Peyer's patch (tissue), 4 donors: Measurements from ENCODE around the gene CD27. TPM values are rescaled to one million over a fixed set of nuclear protein-coding genes. Genes with fewer than 3 reads are reported as not detected.
A peak's percentile ranks its signal among the peaks of the same experiment; 100 is the strongest.

Source experiments
- DNase-seq, 3 donors: peaks; one replicate each; pipeline ENCODE4 v3.0.0-alpha.2; 2017 to 2019
- H3K27ac ChIP-seq, 4 donors: fragments of 200-600 bp; sonication (generic); one replicate each; pipeline ENCODE4 v1.5.1; 2016 to 2019
- H3K27me3 ChIP-seq, 2 donors: fragments of 200-600 bp; sonication (generic); one replicate each; pipeline ENCODE4 v1.5.1; 2019
- H3K36me3 ChIP-seq, 3 donors: fragments of 200-600 bp; sonication (generic); one replicate each; pipeline ENCODE4 v1.5.1; 2016 to 2019
- H3K4me1 ChIP-seq, 4 donors: fragments of 200-600 bp; sonication (generic); one replicate each; pipeline ENCODE4 v1.5.1; 2016 to 2019
- H3K4me3 ChIP-seq, 4 donors: fragments of 200-600 bp; sonication (generic); 1 replicate in 3 of 4; 2 replicates in 1 of 4; pipeline ENCODE4 v1.5.1; 2016 to 2019; ENCODE audit warnings: mild to moderate bottlenecking in 1 of 4
- H3K9me3 ChIP-seq, 4 donors: fragments of 200-600 bp; sonication (generic); one replicate each; pipeline ENCODE4 v1.5.1; 2016 to 2019; ENCODE audit warnings: mild to moderate bottlenecking in 1 of 4
- POLR2A ChIP-seq, 2 donors: fragments of 450-650 bp; IDR thresholded peaks; one replicate each; pipeline ENCODE4 v1.5.1; 2017; ENCODE audit warnings: antibody characterized with exemption in 2 of 2, mild to moderate bottlenecking in 2 of 2, moderate library complexity in 2 of 2
- total RNA-seq, 4 donors: library from RNA; depleted of rRNA; stranded (reverse); fragments of >200 nt; gene quantifications; one replicate each; pipeline ENCODE4 v1.1.0, GENCODE V29; 2016
- TF ChIP-seq, protein P1 (sequence below), 6 experiments: fragments of 450-650 bp in 4 of 6; fragments of 200-600 bp in 2 of 6; sonication (generic) in 1 of 6; IDR thresholded peaks; one replicate each; pipeline ENCODE4 v1.5.1; 2017 to 2019; ENCODE audit warnings: antibody characterized with exemption in 6 of 6, mild to moderate bottlenecking in 3 of 6, moderate library complexity in 1 of 6

The CD27 gene
- total RNA-seq, 4 donors from 2014 or later, result 1.0 to 20.6 (median 2.3) TPM

DNA sequence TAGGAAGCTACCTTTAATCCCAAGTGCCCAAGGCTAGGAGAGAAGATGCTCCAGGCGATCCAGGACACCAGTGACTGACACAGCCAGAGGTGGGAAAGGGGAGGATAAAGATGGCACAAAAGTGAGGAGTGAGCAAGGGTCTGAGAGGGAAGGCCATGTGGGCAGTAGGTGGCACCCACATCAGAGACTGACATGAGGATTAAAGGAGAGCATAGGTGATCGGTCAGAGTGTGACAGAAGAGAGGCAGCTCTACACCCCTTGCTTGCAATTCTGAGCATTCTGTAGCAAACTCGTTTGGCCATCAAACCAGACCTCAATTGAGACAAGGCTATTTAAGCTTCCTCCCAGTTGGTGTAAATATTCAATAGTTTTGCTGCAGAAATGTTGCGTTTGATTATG lies 724 bp upstream of the CD27 start:
- no peak for TF ChIP-seq POLR2A (IDR thresholded peaks at IDR 0.05)
- TF ChIP-seq, protein P1, sequence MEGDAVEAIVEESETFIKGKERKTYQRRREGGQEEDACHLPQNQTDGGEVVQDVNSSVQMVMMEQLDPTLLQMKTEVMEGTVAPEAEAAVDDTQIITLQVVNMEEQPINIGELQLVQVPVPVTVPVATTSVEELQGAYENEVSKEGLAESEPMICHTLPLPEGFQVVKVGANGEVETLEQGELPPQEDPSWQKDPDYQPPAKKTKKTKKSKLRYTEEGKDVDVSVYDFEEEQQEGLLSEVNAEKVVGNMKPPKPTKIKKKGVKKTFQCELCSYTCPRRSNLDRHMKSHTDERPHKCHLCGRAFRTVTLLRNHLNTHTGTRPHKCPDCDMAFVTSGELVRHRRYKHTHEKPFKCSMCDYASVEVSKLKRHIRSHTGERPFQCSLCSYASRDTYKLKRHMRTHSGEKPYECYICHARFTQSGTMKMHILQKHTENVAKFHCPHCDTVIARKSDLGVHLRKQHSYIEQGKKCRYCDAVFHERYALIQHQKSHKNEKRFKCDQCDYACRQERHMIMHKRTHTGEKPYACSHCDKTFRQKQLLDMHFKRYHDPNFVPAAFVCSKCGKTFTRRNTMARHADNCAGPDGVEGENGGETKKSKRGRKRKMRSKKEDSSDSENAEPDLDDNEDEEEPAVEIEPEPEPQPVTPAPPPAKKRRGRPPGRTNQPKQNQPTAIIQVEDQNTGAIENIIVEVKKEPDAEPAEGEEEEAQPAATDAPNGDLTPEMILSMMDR (IDR thresholded peaks at IDR 0.05), result no peak
- peak in 1 of 3 donors; percentile 28 for DNase-seq
- Histone ChIP-seq H3K27me3 (no peaks in the 10 kb centered on the region), H3K27ac (peak overlapping the region in 3 of 4 donors; percentile 10 to 92 (median 69)), H3K4me1 (peaks cover 0 to 2% (median 0%) of the 10 kb centered on the region in 4 donors), H3K4me3 (peak overlapping the region in 1 of 4 donors; percentile 47), H3K36me3 (peaks cover 0 to 26% (median 0%) of the 10 kb centered on the region in 3 donors), H3K9me3 (no peaks in the 10 kb centered on the region)

DNA sequence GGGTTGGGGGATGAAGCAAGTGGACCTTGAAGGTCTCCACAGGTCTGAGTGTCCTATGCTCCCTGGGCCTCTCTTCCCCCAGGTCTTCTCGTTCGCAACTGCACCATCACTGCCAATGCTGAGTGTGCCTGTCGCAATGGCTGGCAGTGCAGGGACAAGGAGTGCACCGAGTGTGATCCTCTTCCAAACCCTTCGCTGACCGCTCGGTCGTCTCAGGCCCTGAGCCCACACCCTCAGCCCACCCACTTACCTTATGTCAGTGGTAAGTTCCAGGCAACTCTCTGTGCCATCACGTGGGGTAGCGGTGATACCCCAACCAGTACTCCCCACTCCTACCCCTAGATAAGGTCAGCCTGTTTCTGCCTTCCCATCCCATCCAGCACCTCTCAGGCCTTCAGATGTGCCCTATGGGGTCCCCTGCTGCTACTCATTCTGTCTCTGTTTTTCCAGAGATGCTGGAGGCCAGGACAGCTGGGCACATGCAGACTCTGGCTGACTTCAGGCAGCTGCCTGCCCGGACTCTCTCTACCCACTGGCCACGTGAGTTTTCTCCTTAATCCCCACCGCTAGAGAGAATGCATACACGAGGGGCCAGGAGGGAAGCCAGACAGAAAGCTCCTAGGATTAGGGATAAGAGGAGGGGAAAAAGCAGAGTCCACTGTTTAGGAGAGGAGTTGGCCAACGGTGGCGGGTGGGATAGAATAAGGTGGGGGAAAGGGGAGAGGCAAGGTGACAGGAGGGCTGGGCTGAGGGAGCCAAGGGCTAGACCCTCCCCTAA lies 5.5 kb downstream of the CD27 start:
- Histone ChIP-seq H3K36me3 (peaks cover 0 to 38% (median 0%) of the 10 kb centered on the region in 3 donors), H3K9me3 (no peaks in the 10 kb centered on the region), H3K27ac (peak overlapping the region; percentile 89 to 98 (median 94)), H3K4me3 (peak overlapping the region in 2 of 4 donors; percentile 74 to 79), H3K4me1 (peaks cover 0 to 24% (median 15%) of the 10 kb centered on the region in 4 donors), H3K27me3 (no peaks in the 10 kb centered on the region)
- peak in 2 of 3 donors; percentile 17 to 42 for DNase-seq
- no peak for TF ChIP-seq POLR2A (IDR thresholded peaks at IDR 0.05)
- TF ChIP-seq, protein P1 (IDR thresholded peaks at IDR 0.05), result no peak

DNA sequence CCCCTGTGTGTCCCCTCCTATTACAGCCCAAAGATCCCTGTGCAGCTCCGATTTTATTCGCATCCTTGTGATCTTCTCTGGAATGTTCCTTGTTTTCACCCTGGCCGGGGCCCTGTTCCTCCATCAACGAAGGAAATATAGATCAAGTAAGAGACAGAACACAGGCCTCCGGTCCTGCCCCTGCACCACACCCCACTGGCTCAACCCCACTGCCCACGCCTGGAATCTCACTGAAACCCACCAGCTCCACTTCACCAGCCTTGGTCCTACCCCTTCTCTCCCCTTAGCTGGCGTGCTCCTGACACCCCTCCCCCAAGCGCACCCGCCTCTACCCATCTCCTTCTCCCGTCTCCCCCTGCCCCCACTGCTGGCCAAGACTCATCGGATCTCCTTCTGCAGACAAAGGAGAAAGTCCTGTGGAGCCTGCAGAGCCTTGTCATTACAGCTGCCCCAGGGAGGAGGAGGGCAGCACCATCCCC lies 6.2 kb downstream of the CD27 start:
- peaks cover 0 to 39% (median 0%) of the 10 kb centered on the region in 3 donors for H3K36me3 ChIP-seq
- H3K27me3 ChIP-seq, result no peaks in the 10 kb centered on the region
- DNase-seq, result peak in 1 of 3 donors; percentile 45
- no peaks in the 10 kb centered on the region for H3K9me3 ChIP-seq
- peak overlapping the region; percentile 53 to 79 (median 66) for H3K4me3 ChIP-seq
- H3K4me1 ChIP-seq, result peaks cover 0 to 24% (median 15%) of the 10 kb centered on the region in 4 donors
- peak overlapping the region; percentile 89 to 98 (median 94) for H3K27ac ChIP-seq
- TF ChIP-seq POLR2A (IDR thresholded peaks at IDR 0.05), result no peak
- TF ChIP-seq, protein P1 (IDR thresholded peaks at IDR 0.05), result no peak

DNA sequence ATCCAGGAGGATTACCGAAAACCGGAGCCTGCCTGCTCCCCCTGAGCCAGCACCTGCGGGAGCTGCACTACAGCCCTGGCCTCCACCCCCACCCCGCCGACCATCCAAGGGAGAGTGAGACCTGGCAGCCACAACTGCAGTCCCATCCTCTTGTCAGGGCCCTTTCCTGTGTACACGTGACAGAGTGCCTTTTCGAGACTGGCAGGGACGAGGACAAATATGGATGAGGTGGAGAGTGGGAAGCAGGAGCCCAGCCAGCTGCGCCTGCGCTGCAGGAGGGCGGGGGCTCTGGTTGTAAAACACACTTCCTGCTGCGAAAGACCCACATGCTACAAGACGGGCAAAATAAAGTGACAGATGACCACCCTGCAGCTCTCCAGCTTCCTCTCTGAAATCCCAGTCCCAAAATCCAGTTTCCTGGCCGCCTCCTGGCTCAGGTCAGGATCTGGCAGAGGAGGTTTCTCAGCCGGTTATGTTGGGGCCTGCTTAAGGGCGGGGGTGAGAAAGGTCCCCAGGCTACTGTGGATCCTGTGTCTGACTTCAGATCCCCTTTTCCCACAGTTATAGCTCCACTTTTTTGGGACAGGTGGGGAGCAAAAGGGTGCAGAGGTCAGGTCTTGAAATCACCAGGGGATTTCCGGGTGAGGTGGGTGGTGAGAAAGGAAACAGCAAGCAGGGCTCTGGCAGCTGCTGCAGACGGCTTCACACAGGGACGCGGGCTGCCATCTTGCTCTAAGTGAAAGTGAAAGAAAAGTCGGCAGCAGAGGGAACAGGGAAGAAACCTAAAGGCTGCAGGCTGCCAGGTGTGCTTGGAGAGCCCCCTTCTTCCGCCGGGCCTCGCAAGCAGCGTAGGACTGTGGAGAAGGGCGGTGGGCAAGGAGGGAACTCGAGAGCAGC lies 6.8 kb downstream of the CD27 start, which contains the start of gene TAPBPL:
TSS of gene TAPBPL (plus strand) at position 695 of the 897 bp plus-strand sequence. CDS start 207 bp downstream, outside the sequence.
- peak; percentile 85 to 91 (median 89) for DNase-seq
- Histone ChIP-seq H3K36me3 (peaks cover 0 to 35% (median 0%) of the 10 kb centered on the region in 3 donors), H3K27ac (peak within 1 kb of the TSS; percentile 89 to 98 (median 94)), H3K4me3 (peak within 1 kb of the TSS; percentile 53 to 79 (median 66)), H3K9me3 (no peaks in the 10 kb centered on the region), H3K27me3 (no peaks in the 10 kb centered on the region), H3K4me1 (peaks cover 0 to 24% (median 15%) of the 10 kb centered on the region in 4 donors)
- peak; percentile 49 to 52 for TF ChIP-seq POLR2A (IDR thresholded peaks at IDR 0.05)
- TF ChIP-seq, protein P1 (IDR thresholded peaks at IDR 0.05), result no peak
